H1 (cell line): ENCODE data around the gene SCG5.

Experiments
- EP300 ChIP-seq, 2 experiments: IDR thresholded peaks; 1 replicate in 1 of 2; 2 replicates in 1 of 2; pipeline ENCODE4 v1.6.1; 2011 to 2012; ENCODE audit warnings: low read depth in 2 of 2, low read length in 2 of 2, mild to moderate bottlenecking in 2 of 2, borderline replicate concordance in 1 of 2, inconsistent platforms in 1 of 2, moderate library complexity in 1 of 2
- SIX5 ChIP-seq: IDR thresholded peaks from 2 replicates; pipeline ENCODE4 v1.6.1; 2011; ENCODE audit warnings: mild to moderate bottlenecking, low read depth, low read length

GRCh38 chr15:32709295-32710033, 68.0 kb downstream of the SCG5 start:
- TF ChIP-seq SIX5: no peak
- no peak for TF ChIP-seq EP300 (IDR thresholded peaks at IDR 0.05; ENCODE audit: borderline replicate concordance in 1 of 2, low read depth in 2 of 2, low read length in 2 of 2)
